Measurements from ENCODE around the gene PRDM12.

PRDM12 gene

GRCh38 chr9:130732136-130732535 lies 67.7 kb downstream of the PRDM12 start:
- DNase-seq, result no peak

Measured in NCI-H510A treated with DMSO at 0.1 percent for 48 hours (cell line).